HG03342 (cell line): ENCODE results near the gene AMN.

Experiments
- ATAC-seq: cut with Tn5 transposase; IDR thresholded peaks from one replicate; pipeline ENCODE4 v1.9.1; 2021; ENCODE audit warnings: mild to moderate bottlenecking, moderate library complexity; ENCODE audit not compliant: unreplicated experiment

AMN gene

DNA sequence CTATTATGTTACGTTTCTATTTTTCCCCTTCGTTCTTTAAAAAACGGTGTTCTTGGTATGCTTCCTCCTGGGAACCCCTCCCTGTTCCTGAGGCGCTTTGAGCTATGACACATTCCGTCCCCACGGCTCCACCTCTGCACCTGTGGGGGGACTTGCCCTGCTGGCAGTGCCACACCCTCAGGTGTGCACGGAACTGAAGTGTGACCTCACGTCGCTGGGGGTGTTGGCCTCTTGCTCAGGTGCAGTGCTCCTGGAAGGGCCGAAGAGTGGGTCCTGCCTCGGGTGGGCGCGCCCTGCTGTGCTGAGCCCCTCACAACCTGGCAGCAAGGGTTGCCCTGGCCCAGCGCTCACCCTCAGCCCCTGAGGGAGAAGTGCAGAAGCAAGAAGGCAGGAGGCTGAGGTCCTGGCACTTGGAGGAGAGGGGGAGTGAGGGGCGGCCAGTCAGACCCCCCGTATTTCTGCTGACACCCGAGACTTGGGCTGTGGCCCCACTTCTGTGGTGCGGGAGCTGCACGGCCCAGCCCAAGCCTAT lies 4.9 kb downstream of the AMN start:
- no peak for ATAC-seq

DNA sequence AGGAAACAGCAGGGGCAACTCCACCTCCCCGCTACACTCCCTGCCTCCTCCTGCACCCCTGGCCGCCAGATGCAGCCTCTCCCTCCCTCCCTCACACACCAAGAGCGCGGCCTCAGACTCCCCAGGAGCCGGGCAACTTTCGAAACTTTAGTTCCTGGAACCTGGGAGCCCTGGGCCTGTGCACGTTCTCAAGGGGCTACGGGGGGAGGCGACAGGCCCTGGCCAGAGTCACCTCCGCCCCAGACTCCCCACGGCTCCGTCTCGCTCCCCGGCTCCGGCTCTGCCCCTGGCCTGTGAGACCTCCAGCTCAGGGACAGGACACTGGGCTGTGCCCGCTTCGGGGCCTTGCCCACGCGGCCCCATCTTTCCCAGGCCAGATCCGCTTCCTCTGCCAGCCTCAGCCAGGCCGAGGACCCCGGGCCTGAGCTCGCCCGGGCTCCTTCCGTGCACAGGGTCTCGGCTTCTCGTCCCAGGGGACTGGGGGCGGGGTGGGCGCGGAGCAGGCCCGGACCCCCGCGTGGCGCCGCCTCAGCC lies 5.5 kb downstream of the AMN start:
- peak; percentile 21 for ATAC-seq

DNA sequence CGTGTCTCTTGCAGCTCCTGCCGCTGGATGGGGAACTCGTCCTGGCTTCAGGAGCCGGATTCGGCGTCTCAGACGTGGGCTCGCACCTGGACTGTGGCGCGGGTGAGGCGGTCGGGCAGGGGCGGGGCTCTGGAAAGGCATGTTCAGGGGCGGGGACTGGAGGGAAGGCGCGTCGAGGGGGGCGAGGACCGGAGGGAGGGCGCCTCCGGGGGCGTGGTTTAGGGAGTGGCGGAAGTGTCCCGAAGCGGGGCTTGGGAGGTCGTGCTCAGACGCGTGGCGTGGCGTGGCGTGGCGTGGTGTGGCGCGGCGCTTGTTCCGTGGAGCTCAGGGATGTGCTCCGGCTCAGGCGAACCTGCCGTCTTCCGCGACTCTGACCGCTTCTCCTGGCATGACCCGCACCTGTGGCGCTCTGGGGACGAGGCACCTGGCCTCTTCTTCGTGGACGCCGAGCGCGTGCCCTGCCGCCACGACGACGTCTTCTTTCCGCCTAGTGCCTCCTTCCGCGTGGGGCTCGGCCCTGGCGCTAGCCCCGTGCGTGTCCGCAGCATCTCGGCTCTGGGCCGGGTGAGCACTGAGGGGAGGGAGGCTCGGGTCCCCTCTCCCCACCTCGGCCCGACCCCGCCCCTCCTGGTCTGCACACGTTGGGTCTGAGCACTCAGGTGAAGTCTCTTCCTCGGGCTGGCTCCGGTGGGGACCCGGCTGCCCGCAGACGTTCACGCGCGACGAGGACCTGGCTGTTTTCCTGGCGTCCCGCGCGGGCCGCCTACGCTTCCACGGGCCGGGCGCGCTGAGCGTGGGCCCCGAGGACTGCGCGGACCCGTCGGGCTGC lies 6.2 kb downstream of the AMN start:
- ATAC-seq: peak; percentile 65

- ATAC-seq: no peak
These were observed 7.0 kb downstream of the AMN start for GRCh38 chr14:102929241-102930137.

DNA sequence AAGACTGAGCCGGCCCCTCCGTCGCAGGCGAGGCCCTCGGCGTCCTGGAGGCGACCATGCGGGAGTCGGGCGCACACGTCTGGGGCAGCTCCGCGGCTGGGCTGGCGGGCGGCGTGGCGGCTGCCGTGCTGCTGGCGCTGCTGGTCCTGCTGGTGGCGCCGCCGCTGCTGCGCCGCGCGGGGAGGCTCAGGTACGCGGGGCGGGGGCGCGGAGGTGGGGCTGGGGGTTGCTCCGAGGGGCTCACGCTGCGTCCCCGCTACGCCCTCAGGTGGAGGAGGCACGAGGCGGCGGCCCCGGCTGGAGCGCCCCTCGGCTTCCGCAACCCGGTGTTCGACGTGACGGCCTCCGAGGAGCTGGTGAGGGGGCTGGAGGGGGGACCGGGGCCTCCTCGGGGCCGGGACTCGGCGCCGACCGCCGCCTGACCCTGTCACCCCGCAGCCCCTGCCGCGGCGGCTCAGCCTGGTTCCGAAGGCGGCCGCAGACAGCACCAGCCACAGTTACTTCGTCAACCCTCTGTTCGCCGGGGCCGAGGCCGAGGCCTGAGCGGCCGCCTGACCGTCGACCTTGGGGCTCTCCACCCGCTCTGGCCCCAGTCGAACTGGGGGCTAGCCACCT lies 7.8 kb downstream of the AMN start:
- no peak for ATAC-seq

GRCh38 chr14:102930753-102931579 lies 8.5 kb downstream of the AMN start:
- no peak for ATAC-seq

DNA sequence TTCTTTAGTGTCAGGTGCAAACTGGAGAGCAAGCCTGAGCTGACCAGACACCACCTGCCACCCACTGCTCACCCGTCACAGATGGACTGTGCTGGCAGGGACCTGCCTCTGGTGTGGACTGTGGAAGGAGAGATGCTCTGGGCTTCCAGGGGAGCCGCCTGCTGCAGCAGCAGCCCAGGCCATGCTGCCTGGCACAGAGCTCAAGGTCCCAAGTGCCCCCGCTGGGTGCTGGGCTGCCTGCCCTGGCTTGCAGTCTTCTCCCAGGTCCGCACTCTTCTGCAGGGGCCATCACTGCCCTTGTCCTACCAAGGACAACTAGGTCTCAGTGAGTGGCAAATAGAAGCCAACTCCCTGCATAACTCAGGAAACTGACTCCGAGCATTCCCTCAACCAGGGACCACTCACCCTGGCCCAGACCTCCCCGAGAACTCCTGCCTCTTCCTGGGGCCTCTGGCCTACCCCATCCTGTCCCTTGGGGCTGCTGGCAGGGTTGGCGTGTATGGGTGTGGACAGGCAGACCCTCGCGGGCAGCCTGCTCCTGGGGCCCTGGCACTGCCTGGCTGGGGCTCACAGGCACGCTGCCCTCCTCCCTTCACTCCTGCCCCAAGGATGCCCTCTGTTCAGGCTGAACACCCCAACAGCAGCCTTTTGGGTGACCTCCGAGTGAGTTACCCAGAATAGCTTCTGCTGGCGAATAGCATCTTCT lies 9.3 kb downstream of the AMN start:
- no peak for ATAC-seq

- no peak for ATAC-seq
These were observed 10.2 kb downstream of the AMN start for GRCh38 chr14:102932484-102933248.

GRCh38 chr14:102933618-102934231 lies 11.3 kb downstream of the AMN start:
- ATAC-seq: no peak

GRCh38 chr14:102935756-102936155 lies 13.3 kb downstream of the AMN start:
- ATAC-seq: no peak

- ATAC-seq: no peak
These were observed 15.1 kb downstream of the AMN start for GRCh38 chr14:102937331-102938175.

DNA sequence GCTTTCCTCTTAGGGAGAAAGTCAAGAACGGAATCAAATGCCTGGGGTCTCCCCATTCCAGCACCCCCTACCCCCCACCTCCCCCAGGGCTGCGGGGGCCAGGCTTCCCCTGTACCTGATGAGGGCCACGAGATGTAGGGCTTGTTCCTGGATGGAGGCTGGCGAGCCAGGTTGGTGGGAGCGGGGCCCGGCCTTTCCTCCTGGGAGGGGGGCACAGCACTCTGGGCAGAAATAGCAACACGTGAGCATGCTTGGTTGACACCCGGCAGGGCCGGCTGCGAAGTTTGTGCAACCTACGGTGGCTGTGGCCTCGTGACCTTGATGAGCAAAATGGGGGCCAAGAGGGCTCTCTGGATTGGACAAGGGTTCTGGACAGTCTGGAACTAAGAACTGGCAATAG lies 15.7 kb downstream of the AMN start:
- no peak for ATAC-seq

GRCh38 chr14:102939329-102939728 lies 16.9 kb downstream of the AMN start:
- no peak for ATAC-seq

GRCh38 chr14:102939820-102940561 lies 17.5 kb downstream of the AMN start:
- no peak for ATAC-seq

GRCh38 chr14:102940729-102941362 lies 18.4 kb downstream of the AMN start:
- no peak for ATAC-seq

- no peak for ATAC-seq
These were observed 19.1 kb downstream of the AMN start for GRCh38 chr14:102941419-102942011.
